SJSA1 (cell line): ENCODE data around the gene WDR17. TPM values are rescaled to one million over a fixed set of nuclear protein-coding genes. Genes with fewer than 3 reads are reported as not detected.
A peak's percentile ranks its signal among the peaks of the same experiment; 100 is the strongest.

ENCODE experiments used
- DNase-seq, 2 experiments: peaks; one replicate each; pipeline ENCODE4 v3.0.0-alpha.2; 2015 to 2020; ENCODE audit warnings: low spot score in 2 of 2, low read depth in 1 of 2
- H3K27ac ChIP-seq: fragments of 250-450 bp; sonication (Bioruptor Pico); 2 replicates; pipeline ENCODE4 v1.5.1; 2020; ENCODE audit warnings: mild to moderate bottlenecking, moderate library complexity
- H3K27me3 ChIP-seq: fragments of 250-450 bp; sonication (Bioruptor Pico); replicated peaks from 2 replicates; pipeline ENCODE4 v1.5.1; 2020; ENCODE audit warnings: mild to moderate bottlenecking, moderate library complexity
- H3K36me3 ChIP-seq: fragments of 250-450 bp; sonication (Bioruptor Pico); 2 replicates; pipeline ENCODE4 v1.5.1; 2020; ENCODE audit warnings: mild to moderate bottlenecking
- H3K4me1 ChIP-seq: fragments of 250-450 bp; sonication (Bioruptor Pico); replicated peaks from 2 replicates; pipeline ENCODE4 v1.6.1; 2021; ENCODE audit warnings: mild to moderate bottlenecking
- H3K4me3 ChIP-seq: fragments of 250-450 bp; sonication (Bioruptor Pico); 2 replicates; pipeline ENCODE4 v1.5.1; 2020; ENCODE audit warnings: mild to moderate bottlenecking
- H3K9me3 ChIP-seq: fragments of 250-450 bp; sonication (Bioruptor Pico); replicated peaks from 2 replicates; pipeline ENCODE4 v1.5.1; 2020; ENCODE audit warnings: mild to moderate bottlenecking
- total RNA-seq: library from RNA; depleted of rRNA; stranded (reverse); fragments of >200 nt; shearing (Covaris generic); gene quantifications from 2 replicates; pipeline ENCODE4 v1.2.3, GENCODE V29; 2014; rRNA removed

WDR17 gene
- 0.41 and 0.58 TPM in 2 replicates for total RNA-seq

- peaks cover 23% of the 10 kb centered on the region for H3K27me3 ChIP-seq
- no peaks in the 10 kb centered on the region for H3K36me3 ChIP-seq
- H3K4me3 ChIP-seq = peak within 1 kb of the TSS; percentile 36
- DNase-seq = peak; percentile 35 to 58
- H3K9me3 ChIP-seq = no peaks in the 10 kb centered on the region
- H3K27ac ChIP-seq = no peak within 1 kb of the TSS
- H3K4me1 ChIP-seq = peaks cover 9% of the 10 kb centered on the region
Observed at GRCh38 chr4:176065435-176066291, at the start of gene WDR17. TSS of gene WDR17 (plus strand) at chr4:176065841. CDS start at chr4:176111581, 45,740 bp downstream.

DNA sequence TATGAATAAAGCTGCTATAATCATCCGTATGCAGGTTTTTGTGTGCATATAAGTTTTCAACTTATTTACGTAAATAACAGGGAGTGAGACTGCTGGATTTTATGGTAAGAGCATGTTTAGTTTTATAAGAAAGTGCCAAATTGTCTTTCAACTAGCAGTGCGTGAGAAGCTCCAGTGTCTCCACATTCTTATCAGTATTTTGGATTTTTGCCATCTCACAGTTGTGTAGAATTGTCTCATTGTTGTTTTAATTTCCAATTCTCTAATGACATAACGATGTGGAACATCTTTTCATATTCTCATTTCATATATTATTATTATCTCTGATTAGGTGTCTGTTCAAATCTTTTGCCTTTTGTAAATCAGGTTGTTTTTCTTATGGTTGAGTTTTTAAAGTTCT, 49.0 kb upstream of the WDR17 start:
- Histone ChIP-seq H3K27ac (no peak overlapping the region), H3K36me3 (no peaks in the 10 kb centered on the region), H3K4me1 (no peaks in the 10 kb centered on the region), H3K4me3 (no peak overlapping the region), H3K9me3 (no peaks in the 10 kb centered on the region), H3K27me3 (no peaks in the 10 kb centered on the region)
- DNase-seq = no peak

DNA sequence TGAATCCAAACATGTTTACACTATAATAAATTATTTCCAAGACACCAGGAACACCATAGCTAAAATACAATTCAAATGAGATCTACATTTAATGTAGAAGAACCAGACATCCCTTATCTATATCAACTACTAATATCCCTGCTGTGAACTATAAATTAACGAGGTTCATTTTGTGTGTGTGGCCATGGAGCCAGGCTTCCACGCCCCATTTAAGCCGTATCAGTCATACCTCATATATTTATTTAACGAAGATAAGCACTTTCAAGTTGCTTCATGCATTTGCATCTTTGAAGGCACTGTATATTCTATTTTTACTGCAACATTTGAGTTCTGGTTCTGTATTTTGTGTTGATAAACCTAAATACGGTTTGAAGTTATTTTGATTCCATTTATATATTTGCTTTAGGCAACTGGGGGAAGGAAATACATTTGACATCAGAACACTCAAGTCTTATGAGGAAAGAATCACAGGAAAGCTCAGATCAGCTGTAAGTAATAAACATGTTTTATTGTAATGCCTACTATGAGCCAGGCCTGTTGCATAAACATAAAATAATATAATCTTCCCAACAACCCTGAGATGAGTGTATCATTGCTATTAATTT, 45.1 kb upstream of the WDR17 start:
- Histone ChIP-seq H3K4me1 (no peaks in the 10 kb centered on the region), H3K27me3 (no peaks in the 10 kb centered on the region; the same call in 1 of the 2 replicates), H3K36me3 (no peaks in the 10 kb centered on the region), H3K27ac (no peak overlapping the region), H3K4me3 (no peak overlapping the region), H3K9me3 (no peaks in the 10 kb centered on the region)
- DNase-seq = no peak

- Histone ChIP-seq H3K27me3 (no peaks in the 10 kb centered on the region), H3K4me3 (no peak overlapping the region), H3K27ac (no peak overlapping the region), H3K9me3 (no peaks in the 10 kb centered on the region), H3K36me3 (no peaks in the 10 kb centered on the region), H3K4me1 (no peaks in the 10 kb centered on the region)
- no peak for DNase-seq
Observed at GRCh38 chr4:176030391-176030790, 35.2 kb upstream of the WDR17 start.

DNA sequence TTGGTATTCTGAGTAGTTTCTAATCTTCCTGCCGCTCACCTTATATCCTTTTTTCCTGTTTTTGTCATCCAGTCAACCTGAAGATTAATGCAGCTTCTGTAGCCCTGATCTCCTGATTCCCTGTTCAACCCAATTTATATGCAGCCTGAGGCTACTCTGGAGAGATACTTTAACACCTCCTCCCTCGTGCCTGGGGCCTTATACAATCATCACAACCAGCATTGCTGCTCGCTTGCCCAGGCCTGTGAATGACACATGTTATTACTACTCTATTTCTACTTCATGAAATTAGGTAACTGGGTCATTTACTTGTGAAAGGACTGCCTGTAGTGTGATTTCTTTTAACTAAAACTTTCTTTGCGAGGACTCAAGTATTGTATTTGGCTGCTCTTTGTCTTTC, 33.7 kb upstream of the WDR17 start:
- Histone ChIP-seq H3K4me3 (no peak overlapping the region), H3K27me3 (no peaks in the 10 kb centered on the region), H3K27ac (no peak overlapping the region), H3K4me1 (no peaks in the 10 kb centered on the region), H3K36me3 (no peaks in the 10 kb centered on the region), H3K9me3 (no peaks in the 10 kb centered on the region)
- DNase-seq = no peak

DNA sequence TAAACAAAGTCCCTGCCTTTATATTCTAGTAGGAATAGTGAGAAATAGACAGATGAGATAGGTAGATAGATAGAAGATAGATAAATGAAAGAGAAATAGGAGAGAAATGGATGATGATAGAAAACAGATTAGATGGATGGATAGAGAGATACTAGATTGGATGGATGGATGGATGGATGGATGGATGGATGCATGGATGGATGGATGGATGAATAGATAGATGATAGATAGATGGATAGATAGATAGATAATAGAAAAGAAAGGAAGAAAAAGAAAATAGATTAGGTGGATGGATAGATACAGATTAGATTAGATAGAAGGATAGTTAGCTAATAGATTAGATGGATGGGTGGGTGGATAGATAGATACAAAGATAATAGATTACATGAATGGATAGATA, 33.2 kb upstream of the WDR17 start:
- H3K4me1 ChIP-seq = no peaks in the 10 kb centered on the region
- H3K4me3 ChIP-seq = no peak overlapping the region
- no peaks in the 10 kb centered on the region for H3K27me3 ChIP-seq
- H3K9me3 ChIP-seq = no peaks in the 10 kb centered on the region
- H3K27ac ChIP-seq = no peak overlapping the region
- DNase-seq = no peak
- no peaks in the 10 kb centered on the region for H3K36me3 ChIP-seq

- H3K36me3 ChIP-seq = no peaks in the 10 kb centered on the region
- no peaks in the 10 kb centered on the region for H3K9me3 ChIP-seq
- DNase-seq = no peak
- no peaks in the 10 kb centered on the region for H3K27me3 ChIP-seq
- H3K27ac ChIP-seq = no peak overlapping the region
- H3K4me3 ChIP-seq = no peak overlapping the region
- H3K4me1 ChIP-seq = no peaks in the 10 kb centered on the region
Observed at GRCh38 chr4:176034499-176034898, 31.1 kb upstream of the WDR17 start.

GRCh38 chr4:176034936-176035335, 30.7 kb upstream of the WDR17 start:
- no peaks in the 10 kb centered on the region for H3K36me3 ChIP-seq
- no peak for DNase-seq
- H3K4me1 ChIP-seq = no peaks in the 10 kb centered on the region
- no peak overlapping the region for H3K27ac ChIP-seq
- H3K4me3 ChIP-seq = no peak overlapping the region
- no peaks in the 10 kb centered on the region for H3K9me3 ChIP-seq
- no peaks in the 10 kb centered on the region for H3K27me3 ChIP-seq

GRCh38 chr4:176036585-176037205, 28.9 kb upstream of the WDR17 start:
- Histone ChIP-seq H3K36me3 (no peaks in the 10 kb centered on the region), H3K4me3 (no peak overlapping the region), H3K27me3 (no peaks in the 10 kb centered on the region), H3K4me1 (no peaks in the 10 kb centered on the region), H3K27ac (no peak overlapping the region), H3K9me3 (no peaks in the 10 kb centered on the region)
- DNase-seq = no peak

DNA sequence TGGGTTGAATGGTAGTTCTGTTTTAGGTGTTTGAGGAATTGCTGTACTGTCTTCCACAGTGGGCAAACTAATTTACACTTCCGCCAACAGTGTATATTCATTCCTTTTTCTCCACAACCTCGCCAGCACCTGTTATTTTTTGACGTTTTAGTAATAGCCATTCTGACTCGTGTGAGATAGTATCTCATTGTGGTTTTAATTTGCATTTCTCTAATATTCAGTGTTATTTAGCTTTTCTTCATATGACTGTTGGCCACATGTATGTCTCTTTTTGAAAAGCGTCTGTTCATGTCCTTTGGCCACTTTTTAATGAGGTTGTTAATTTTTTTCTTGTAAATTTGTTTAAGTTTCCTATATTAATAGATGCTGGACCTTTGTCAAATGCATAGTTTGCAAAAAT, 26.9 kb upstream of the WDR17 start:
- H3K27ac ChIP-seq = no peak overlapping the region
- H3K9me3 ChIP-seq = no peaks in the 10 kb centered on the region
- no peaks in the 10 kb centered on the region for H3K36me3 ChIP-seq
- DNase-seq = no peak
- H3K27me3 ChIP-seq = no peaks in the 10 kb centered on the region
- H3K4me1 ChIP-seq = no peaks in the 10 kb centered on the region
- H3K4me3 ChIP-seq = no peak overlapping the region

DNA sequence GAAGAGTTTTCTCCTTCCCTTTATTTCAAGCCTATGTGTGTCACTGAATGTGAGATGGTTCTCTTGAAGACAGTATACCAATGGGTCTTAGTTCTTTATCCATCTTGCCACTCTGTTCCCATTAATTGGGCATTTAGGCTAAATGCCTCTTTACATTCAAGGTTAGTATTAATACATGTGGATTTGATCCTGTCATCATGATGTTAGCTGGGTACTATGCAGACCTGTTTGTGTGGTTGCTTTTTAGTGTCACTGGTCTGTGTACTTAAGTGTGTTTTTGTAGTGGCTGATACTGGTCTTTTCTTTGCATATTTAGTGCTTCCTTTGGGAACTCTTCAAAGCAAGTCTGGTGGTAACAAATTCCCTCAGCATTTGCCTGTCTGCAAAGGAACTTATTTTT, 23.4 kb upstream of the WDR17 start:
- Histone ChIP-seq H3K36me3 (no peaks in the 10 kb centered on the region), H3K4me3 (no peak overlapping the region), H3K27ac (no peak overlapping the region), H3K9me3 (no peaks in the 10 kb centered on the region), H3K27me3 (no peaks in the 10 kb centered on the region), H3K4me1 (no peaks in the 10 kb centered on the region)
- no peak for DNase-seq

GRCh38 chr4:176043838-176044588, 21.6 kb upstream of the WDR17 start:
- H3K9me3 ChIP-seq = no peaks in the 10 kb centered on the region
- H3K4me3 ChIP-seq = no peak overlapping the region
- no peaks in the 10 kb centered on the region for H3K4me1 ChIP-seq
- DNase-seq = no peak
- H3K27me3 ChIP-seq = no peaks in the 10 kb centered on the region
- no peaks in the 10 kb centered on the region for H3K36me3 ChIP-seq
- H3K27ac ChIP-seq = no peak overlapping the region

- no peak for DNase-seq
- Histone ChIP-seq H3K27ac (no peak overlapping the region), H3K4me3 (no peak overlapping the region), H3K4me1 (no peaks in the 10 kb centered on the region), H3K9me3 (no peaks in the 10 kb centered on the region), H3K36me3 (no peaks in the 10 kb centered on the region), H3K27me3 (no peaks in the 10 kb centered on the region)
Observed at GRCh38 chr4:176044589-176044951, 21.1 kb upstream of the WDR17 start.

- no peaks in the 10 kb centered on the region for H3K27me3 ChIP-seq
- H3K36me3 ChIP-seq = no peaks in the 10 kb centered on the region
- H3K9me3 ChIP-seq = no peaks in the 10 kb centered on the region
- H3K4me1 ChIP-seq = no peaks in the 10 kb centered on the region
- no peak overlapping the region for H3K4me3 ChIP-seq
- no peak overlapping the region for H3K27ac ChIP-seq
- DNase-seq = no peak
Observed at GRCh38 chr4:176048631-176049030, 17.0 kb upstream of the WDR17 start.
